Urothelium cell line (cell line): Measurements from ENCODE around the gene FHOD1.

Source experiments
- DNase-seq: peaks from one replicate; pipeline ENCODE4 v3.0.0; 2011; ENCODE audit warnings: low spot score, mixed read lengths
- FAIRE-seq: peaks from 2 replicates; lab custom pipeline; 2011; peaks lifted over from hg19 to GRCh38; lab: Jason Lieb, UNC

Gene FHOD1

GRCh38 chr16:67247192-67248072, at the start of gene FHOD1:
Gene FHOD1 (minus strand): TSS chr16:67247481. CDS start chr16:67247410, 71 bp downstream.
- DNase-seq (peak; percentile 97), FAIRE-seq (no peak)

GRCh38 chr16:67296420-67296819, 49.1 kb upstream of the FHOD1 start:
- DNase-seq = no peak
- no peak for FAIRE-seq

- FAIRE-seq = no peak
- DNase-seq = no peak
Measured at GRCh38 chr16:67294938-67295361, 47.7 kb upstream of the FHOD1 start.

- DNase-seq = no peak
- no peak for FAIRE-seq
Measured at GRCh38 chr16:67294171-67294757, 47.0 kb upstream of the FHOD1 start.

GRCh38 chr16:67291461-67291860, 44.2 kb upstream of the FHOD1 start:
- no peak for FAIRE-seq
- DNase-seq = no peak

- DNase-seq (no peak), FAIRE-seq (no peak)
Measured at GRCh38 chr16:67287960-67288359, 40.7 kb upstream of the FHOD1 start.

- no peak for FAIRE-seq
Measured at GRCh38 chr16:67286441-67287235, 39.4 kb upstream of the FHOD1 start.

GRCh38 chr16:67284699-67285646, 37.7 kb upstream of the FHOD1 start:
- DNase-seq (peak; percentile 82), FAIRE-seq (peak; percentile 85)

More at GRCh38 chr16:67286441-67287235, 39.4 kb upstream of the FHOD1 start:
- peak; percentile 37 for DNase-seq

- no peak for DNase-seq
- FAIRE-seq = no peak
Measured at GRCh38 chr16:67283826-67284555, 36.7 kb upstream of the FHOD1 start.

GRCh38 chr16:67283039-67283825, 36.0 kb upstream of the FHOD1 start:
- FAIRE-seq = no peak
- DNase-seq = peak; percentile 62

GRCh38 chr16:67282447-67282805, 35.1 kb upstream of the FHOD1 start:
- no peak for FAIRE-seq
- no peak for DNase-seq

- FAIRE-seq = no peak
- DNase-seq = no peak
Measured at GRCh38 chr16:67281536-67282446, 34.5 kb upstream of the FHOD1 start.

GRCh38 chr16:67280090-67281015, 33.1 kb upstream of the FHOD1 start:
- DNase-seq (no peak), FAIRE-seq (peak; percentile 48)

- DNase-seq = peak; percentile 77
- no peak for FAIRE-seq
Measured at GRCh38 chr16:67279296-67280089, 32.2 kb upstream of the FHOD1 start, which contains the start of gene PLEKHG4. Gene PLEKHG4 (plus strand): TSS chr16:67279532. CDS start chr16:67280045, 513 bp downstream.

- no peak for DNase-seq
- peak; percentile 82 for FAIRE-seq
Measured at GRCh38 chr16:67278773-67279295, 31.6 kb upstream of the FHOD1 start.
